Lung (tissue), 13 donors: ENCODE data around the gene ZSCAN10. TPM values are rescaled to one million over a fixed set of nuclear protein-coding genes. Genes with fewer than 3 reads are reported as not detected.

Experiments used
- ATAC-seq: fragments of 200-7000 bp; cut with Tn5 transposase; one replicate; pipeline ENCODE4 v1.9.1; 2020; ENCODE audit warnings: moderate number of reproducible peaks; ENCODE audit not compliant: insufficient read depth, low FRiP score
- DNase-seq, 3 donors: peaks; one replicate each; pipeline ENCODE4 v3.0.0-alpha.2; 2013 to 2017
- H3K27ac ChIP-seq, 2 donors: one replicate each; pipeline ENCODE4 v1.5.1; 2013; ENCODE audit warnings: mild to moderate bottlenecking in 2 of 2, moderate library complexity in 2 of 2, control low read depth in 1 of 2, inconsistent platforms in 1 of 2, low read depth in 1 of 2, low read length in 1 of 2
- H3K27me3 ChIP-seq, 3 donors: one replicate each; pipeline ENCODE4 v1.5.1; 2013; ENCODE audit warnings: low read length in 2 of 3; ENCODE audit not compliant: control insufficient read depth in 3 of 3, insufficient read depth in 3 of 3
- H3K36me3 ChIP-seq, 4 donors: one replicate each; pipeline ENCODE4 v1.5.1; 2013; ENCODE audit warnings: low read length in 4 of 4, mild to moderate bottlenecking in 1 of 4, moderate library complexity in 1 of 4; ENCODE audit not compliant: control insufficient read depth in 4 of 4, insufficient read depth in 4 of 4
- H3K4me1 ChIP-seq, 5 donors: one replicate each; pipeline ENCODE4 v1.5.1; 2013; ENCODE audit warnings: low read length in 5 of 5, mild to moderate bottlenecking in 2 of 5, moderate library complexity in 1 of 5; ENCODE audit not compliant: control insufficient read depth in 5 of 5, insufficient read depth in 5 of 5
- H3K4me3 ChIP-seq: one replicate; pipeline ENCODE4 v1.5.1; 2013; ENCODE audit warnings: mild to moderate bottlenecking, control low read depth, moderate library complexity
- H3K9ac ChIP-seq, 2 donors: one replicate each; pipeline ENCODE4 v1.5.1; 2013; ENCODE audit warnings: low read length in 2 of 2, control low read depth in 1 of 2; ENCODE audit not compliant: insufficient read depth in 1 of 2
- H3K9me3 ChIP-seq, 4 donors: one replicate each; pipeline ENCODE4 v1.5.1; 2013; ENCODE audit warnings: low read length in 3 of 4, mild to moderate bottlenecking in 1 of 4, moderate library complexity in 1 of 4; ENCODE audit not compliant: control insufficient read depth in 4 of 4, insufficient read depth in 3 of 4
- WGBS, 2 donors: extraction: QIAGEN DNeasy Blood & Tissue Kit; methylation state at CpG; one replicate each; pipeline ENCODE4 v1.1.7; 2013; 5-methylcytosine and 5-hydroxymethylcytosine counted together
- polyA plus RNA-seq, 2 donors: library from polyadenylated mRNA; stranded (reverse); fragments of 200-250 nt; gene quantifications; one replicate each; pipeline ENCODE4 v1.2.1, GENCODE V29; 2013
- small RNA-seq: library from RNA; depleted of rRNA; stranded (forward); fragments of <200 nt; gene quantifications from one replicate; pipeline ENCODE3, GENCODE V24; 2014; ENCODE audit warnings: low replicate concordance
- total RNA-seq, 2 donors: library from RNA; depleted of rRNA in 1 of 2; stranded (reverse); fragments of >200 nt in 1 of 2; gene quantifications; one replicate each; pipeline ENCODE4 v1.2.1, GENCODE V29; 2014 to 2021
- TF ChIP-seq, protein P1 (sequence below): IDR thresholded peaks from 2 replicates; pipeline ENCODE4 v1.5.1; 2012; ENCODE audit warnings: mild to moderate bottlenecking; ENCODE audit errors: control extremely low read depth, extremely low read depth
- donor health status: control.
- donor health status: control.
- donor health status: Bipolar disorder and iron deficiency.
- donor health status: healthy.
- donor health status: DM: yes; HTN: yes; CAD: no.

Gene ZSCAN10
- total and polyA plus RNA-seq, 4 donors = 0.02 to 0.21 TPM; not detected in 2

DNA sequence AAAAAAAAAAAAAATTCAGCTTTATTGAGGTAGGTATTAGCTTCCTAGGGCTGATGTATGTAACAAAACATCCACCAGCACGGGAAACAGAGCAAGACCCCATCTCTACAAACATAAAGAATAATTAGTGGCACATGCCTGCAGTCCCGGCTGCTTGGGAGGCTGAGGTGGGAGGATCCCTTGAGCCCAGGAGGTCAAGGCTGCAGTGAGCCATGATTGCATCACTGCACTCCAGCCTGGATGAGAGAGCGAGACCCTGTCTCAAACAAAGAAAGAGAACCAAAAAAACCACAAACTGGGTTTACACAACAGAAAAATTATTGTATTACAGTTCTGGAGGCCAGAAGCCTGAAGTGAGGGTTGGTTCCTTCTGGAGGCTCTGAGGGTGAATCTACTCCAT is 56.7 kb downstream of the ZSCAN10 start:
- Histone ChIP-seq H3K36me3 (no peaks in the 10 kb centered on the region), H3K4me3 (no peak overlapping the region), H3K9ac (no peak overlapping the region), H3K27me3 (peaks cover 0 to 60% (median 52%) of the 10 kb centered on the region in 3 donors), H3K27ac (no peak overlapping the region), H3K9me3 (no peaks in the 10 kb centered on the region), H3K4me1 (peaks cover 0 to 6% (median 3%) of the 10 kb centered on the region in 5 donors)
- 67 to 82% methylated on average over 3 of the region's 3 CpGs for WGBS, 2 donors
- DNase-seq = no peak
- TF ChIP-seq, protein P1, sequence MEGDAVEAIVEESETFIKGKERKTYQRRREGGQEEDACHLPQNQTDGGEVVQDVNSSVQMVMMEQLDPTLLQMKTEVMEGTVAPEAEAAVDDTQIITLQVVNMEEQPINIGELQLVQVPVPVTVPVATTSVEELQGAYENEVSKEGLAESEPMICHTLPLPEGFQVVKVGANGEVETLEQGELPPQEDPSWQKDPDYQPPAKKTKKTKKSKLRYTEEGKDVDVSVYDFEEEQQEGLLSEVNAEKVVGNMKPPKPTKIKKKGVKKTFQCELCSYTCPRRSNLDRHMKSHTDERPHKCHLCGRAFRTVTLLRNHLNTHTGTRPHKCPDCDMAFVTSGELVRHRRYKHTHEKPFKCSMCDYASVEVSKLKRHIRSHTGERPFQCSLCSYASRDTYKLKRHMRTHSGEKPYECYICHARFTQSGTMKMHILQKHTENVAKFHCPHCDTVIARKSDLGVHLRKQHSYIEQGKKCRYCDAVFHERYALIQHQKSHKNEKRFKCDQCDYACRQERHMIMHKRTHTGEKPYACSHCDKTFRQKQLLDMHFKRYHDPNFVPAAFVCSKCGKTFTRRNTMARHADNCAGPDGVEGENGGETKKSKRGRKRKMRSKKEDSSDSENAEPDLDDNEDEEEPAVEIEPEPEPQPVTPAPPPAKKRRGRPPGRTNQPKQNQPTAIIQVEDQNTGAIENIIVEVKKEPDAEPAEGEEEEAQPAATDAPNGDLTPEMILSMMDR = no peak
- ATAC-seq = no peak

GRCh38 chr16:3038896-3039295 is 60.2 kb downstream of the ZSCAN10 start:
- Histone ChIP-seq H3K4me1 (peaks cover 0 to 4% (median 0%) of the 10 kb centered on the region in 5 donors), H3K9ac (no peak overlapping the region), H3K36me3 (no peaks in the 10 kb centered on the region), H3K4me3 (no peak overlapping the region), H3K27me3 (peaks cover 0 to 56% (median 51%) of the 10 kb centered on the region in 3 donors), H3K27ac (no peak overlapping the region), H3K9me3 (no peaks in the 10 kb centered on the region)
- 85 to 86% methylated on average over 5 of the region's 5 CpGs for WGBS, 2 donors
- TF ChIP-seq, protein P1 = no peak
- no peak for DNase-seq
- ATAC-seq = no peak

Small RNA genes within 50 kb of the gene (small RNA-seq; reads per million reads assigned to genes)
- gene RNU1-22P = not detected

Other genes with a start within 250 kb of the ZSCAN10 start
- gene PRSS22, start 241.1 kb downstream of the ZSCAN10 start, total RNA-seq = 10 to 100 TPM; 11.5 to 34.1 TPM
- gene PRSS22, start 241.1 kb downstream of the ZSCAN10 start, polyA plus RNA-seq = 10 to 100 TPM; 27.3 to 30.1 TPM
- gene FLYWCH2, start 216.1 kb downstream of the ZSCAN10 start, total RNA-seq = 10 to 100 TPM; 26.7 to 38.0 TPM
- 10 to 100 TPM; 40.4 to 40.6 TPM for gene FLYWCH2, start 216.1 kb downstream of the ZSCAN10 start, polyA plus RNA-seq
- 10 to 100 TPM; 15.0 to 34.3 TPM for gene FLYWCH1, start 187.4 kb downstream of the ZSCAN10 start, total RNA-seq
- gene FLYWCH1, start 187.4 kb downstream of the ZSCAN10 start, polyA plus RNA-seq = 10 to 100 TPM; 13.3 to 27.7 TPM
- under 1 TPM in 1 of 2 donors, not detected in 1; 0.15 TPM for gene KREMEN2, start 135.0 kb downstream of the ZSCAN10 start, total RNA-seq
- under 1 TPM; 0.06 to 0.14 TPM for gene KREMEN2, start 135.0 kb downstream of the ZSCAN10 start, polyA plus RNA-seq
- gene PAQR4, start 129.9 kb downstream of the ZSCAN10 start, total RNA-seq = 10 to 100 TPM in 1 of 2 donors, 1 to 10 TPM in 1; 4.0 to 21.3 TPM
- gene PAQR4, start 129.9 kb downstream of the ZSCAN10 start, polyA plus RNA-seq = 10 to 100 TPM; 10.6 to 15.6 TPM
- 1 to 10 TPM; 2.9 to 5.9 TPM for gene PKMYT1, start 118.8 kb downstream of the ZSCAN10 start, total RNA-seq
- gene PKMYT1, start 118.8 kb downstream of the ZSCAN10 start, polyA plus RNA-seq = 1 to 10 TPM; 4.6 to 9.4 TPM
- 1 to 10 TPM; 1.5 to 5.3 TPM for gene CLDN9, start 86.4 kb downstream of the ZSCAN10 start, total RNA-seq
- gene CLDN9, start 86.4 kb downstream of the ZSCAN10 start, polyA plus RNA-seq = under 1 TPM; 0.91 to 0.98 TPM
- gene CLDN6, start 81.1 kb downstream of the ZSCAN10 start, total RNA-seq = 1 to 10 TPM in 1 of 2 donors, under 1 TPM in 1; 0.92 to 7.1 TPM
- gene CLDN6, start 81.1 kb downstream of the ZSCAN10 start, polyA plus RNA-seq = under 1 TPM in 1 of 2 donors, not detected in 1; 0.10 TPM
- 100 to 1,000 TPM in 1 of 2 donors, 10 to 100 TPM in 1; 19.1 to 107 TPM for gene TNFRSF12A, start 78.9 kb downstream of the ZSCAN10 start, total RNA-seq
- 100 to 1,000 TPM; 132 to 192 TPM for gene TNFRSF12A, start 78.9 kb downstream of the ZSCAN10 start, polyA plus RNA-seq
- 10 to 100 TPM; 10.9 to 51.1 TPM for gene HCFC1R1, start 75.4 kb downstream of the ZSCAN10 start, total RNA-seq
- 100 to 1,000 TPM in 1 of 2 donors, 10 to 100 TPM in 1; 40.4 to 138 TPM for gene HCFC1R1, start 75.4 kb downstream of the ZSCAN10 start, polyA plus RNA-seq
- 10 to 100 TPM; 12.7 to 39.9 TPM for gene THOC6, start 75.3 kb downstream of the ZSCAN10 start, total RNA-seq
- gene THOC6, start 75.3 kb downstream of the ZSCAN10 start, polyA plus RNA-seq = 10 to 100 TPM; 40.0 to 58.3 TPM
- 10 to 100 TPM; 15.9 to 24.4 TPM for gene BICDL2, start 62.4 kb downstream of the ZSCAN10 start, total RNA-seq
- 10 to 100 TPM; 12.7 to 17.1 TPM for gene BICDL2, start 62.4 kb downstream of the ZSCAN10 start, polyA plus RNA-seq
- gene MMP25, start 52.7 kb downstream of the ZSCAN10 start, total RNA-seq = 10 to 100 TPM in 1 of 2 donors, 1 to 10 TPM in 1; 4.2 to 34.9 TPM
- gene MMP25, start 52.7 kb downstream of the ZSCAN10 start, polyA plus RNA-seq = 10 to 100 TPM in 1 of 2 donors, 1 to 10 TPM in 1; 6.2 to 94.4 TPM
- 100 to 1,000 TPM in 1 of 2 donors, 10 to 100 TPM in 1; 83.7 to 153 TPM for gene IL32, start 33.7 kb downstream of the ZSCAN10 start, total RNA-seq
- 100 to 1,000 TPM; 247 to 275 TPM for gene IL32, start 33.7 kb downstream of the ZSCAN10 start, polyA plus RNA-seq
- gene ZNF205, start 13.3 kb upstream of the ZSCAN10 start, total RNA-seq = 10 to 100 TPM in 1 of 2 donors, 1 to 10 TPM in 1; 9.8 to 12.7 TPM
- gene ZNF205, start 13.3 kb upstream of the ZSCAN10 start, polyA plus RNA-seq = 10 to 100 TPM; 10.2 to 33.0 TPM
- gene ZNF213, start 35.7 kb upstream of the ZSCAN10 start, total RNA-seq = 10 to 100 TPM; 12.8 to 13.1 TPM
- 10 to 100 TPM in 1 of 2 donors, 1 to 10 TPM in 1; 7.8 to 10.3 TPM for gene ZNF213, start 35.7 kb upstream of the ZSCAN10 start, polyA plus RNA-seq
- not detected for gene OR1F1, start 88.9 kb upstream of the ZSCAN10 start, total RNA-seq
- gene OR1F1, start 88.9 kb upstream of the ZSCAN10 start, polyA plus RNA-seq = not detected
- gene ZNF200, start 135.9 kb upstream of the ZSCAN10 start, total RNA-seq = 1 to 10 TPM; 6.5 to 7.8 TPM
- 1 to 10 TPM; 4.3 to 6.4 TPM for gene ZNF200, start 135.9 kb upstream of the ZSCAN10 start, polyA plus RNA-seq
- gene MEFV, start 157.3 kb upstream of the ZSCAN10 start, total RNA-seq = 10 to 100 TPM in 1 of 2 donors, 1 to 10 TPM in 1; 4.8 to 11.3 TPM
- 10 to 100 TPM in 1 of 2 donors, 1 to 10 TPM in 1; 1.3 to 21.7 TPM for gene MEFV, start 157.3 kb upstream of the ZSCAN10 start, polyA plus RNA-seq
- gene ZNF263, start 184.2 kb upstream of the ZSCAN10 start, total RNA-seq = 10 to 100 TPM; 27.3 to 48.4 TPM
- gene ZNF263, start 184.2 kb upstream of the ZSCAN10 start, polyA plus RNA-seq = 10 to 100 TPM; 13.4 to 23.9 TPM
- 10 to 100 TPM in 1 of 2 donors, 1 to 10 TPM in 1; 4.7 to 11.5 TPM for gene TIGD7, start 206.1 kb upstream of the ZSCAN10 start, total RNA-seq
- 1 to 10 TPM; 2.9 to 3.1 TPM for gene TIGD7, start 206.1 kb upstream of the ZSCAN10 start, polyA plus RNA-seq
- gene ZNF75A, start 206.2 kb upstream of the ZSCAN10 start, total RNA-seq = 10 to 100 TPM; 23.8 to 35.1 TPM
- 10 to 100 TPM; 11.3 to 19.0 TPM for gene ZNF75A, start 206.2 kb upstream of the ZSCAN10 start, polyA plus RNA-seq